Stimulated activated CD8-positive, alpha-beta memory T cell treated with anti-CD3 and anti-CD28 coated beads, Interleukin-15, amount 100 ng/mL, for 1 hour (primary cell): ENCODE data around the gene POLE2.
A peak's percentile ranks its signal among the peaks of the same experiment; 100 is the strongest.
"Not testable (repeated sequence)": the region's sequence is repeated elsewhere in the genome, so short reads cannot be mapped to it uniquely, and the experiment has no call there.

Experiments used
- DNase-seq: peaks from one replicate; pipeline ENCODE4 v3.0.0-alpha.2; 2020; ENCODE audit warnings: low read depth

Gene POLE2

DNA sequence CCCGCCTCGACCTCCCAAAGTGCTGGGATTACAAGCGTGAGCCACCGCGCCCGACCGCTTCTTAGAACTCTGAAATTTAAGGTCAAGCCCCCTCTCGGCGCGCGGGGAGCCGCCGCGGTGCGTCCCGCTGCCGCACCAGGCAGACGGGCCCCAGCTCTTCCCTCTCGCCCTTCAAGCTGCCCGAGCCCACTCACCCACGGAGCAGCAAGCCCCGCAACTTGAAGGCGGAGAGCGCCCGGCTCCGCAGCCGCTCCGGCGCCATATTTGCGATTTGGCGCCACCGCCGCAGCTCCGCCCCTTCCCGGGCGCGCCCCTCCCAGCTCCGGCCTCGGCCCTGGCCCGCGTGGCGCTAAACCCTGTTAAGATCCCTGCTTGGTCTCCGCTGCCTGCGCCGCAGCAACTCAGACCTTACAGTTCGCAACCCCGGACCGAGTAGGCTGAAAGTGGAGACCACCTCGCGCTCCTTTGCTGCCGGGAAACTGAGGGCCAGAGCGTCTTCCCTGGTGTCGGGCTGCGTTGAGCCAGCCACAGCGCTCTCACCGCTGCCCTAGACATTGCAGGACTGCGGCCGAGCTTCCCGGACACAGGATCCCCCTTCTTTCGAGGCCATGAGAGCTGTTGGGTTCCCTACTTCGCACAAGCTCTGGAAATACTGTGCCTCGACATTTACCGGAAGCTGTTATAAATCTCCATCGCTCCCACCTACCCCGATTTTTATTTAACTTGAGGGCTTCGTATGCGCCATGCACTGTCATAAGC, at the start of gene POLE2:
POLE2 (minus strand) TSS at position 273 of the 759 bp plus-strand sequence; CDS start at position 262, 11 bp downstream.
- peak; percentile 53 for DNase-seq

DNA sequence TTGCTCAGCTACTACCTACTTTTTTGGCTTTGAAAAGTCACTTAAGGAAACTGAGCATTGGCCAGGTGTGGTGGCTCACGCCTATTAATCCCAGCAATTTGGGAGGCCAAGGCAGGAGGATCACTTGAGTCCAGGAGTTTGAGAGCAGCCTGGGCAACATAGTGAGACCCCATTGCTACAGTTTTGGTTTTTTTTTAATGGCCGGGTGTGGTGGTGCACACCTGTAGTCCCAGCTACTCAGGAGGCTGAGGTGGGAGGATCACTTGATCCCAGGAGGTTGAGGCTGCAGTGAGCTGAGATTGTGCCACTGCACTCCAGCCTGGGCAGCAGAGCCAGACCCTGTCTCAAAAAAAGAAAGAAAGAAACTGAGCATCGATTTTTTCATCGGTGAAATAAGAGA, 47.7 kb upstream of the POLE2 start:
- DNase-seq = not testable (repeated sequence)

DNA sequence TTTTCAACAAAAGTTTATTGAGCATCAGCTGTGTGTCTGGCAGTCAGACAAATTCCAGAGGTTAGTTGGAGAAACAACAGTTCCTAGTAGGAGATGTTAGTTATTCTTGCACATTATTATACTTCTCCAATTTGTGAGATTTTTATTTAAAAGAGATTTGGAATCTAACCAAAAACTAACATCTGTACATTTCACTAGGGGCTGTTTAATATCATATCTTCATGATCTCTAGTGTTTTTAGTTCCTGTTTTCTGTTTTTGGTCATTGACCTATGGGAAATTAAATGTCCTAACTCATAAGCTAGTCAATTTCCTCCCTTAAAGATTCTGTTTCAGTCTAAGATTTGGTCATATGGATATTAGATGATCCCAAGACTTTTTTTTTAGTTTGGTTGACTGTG, 45.8 kb upstream of the POLE2 start:
- DNase-seq = no peak

GRCh38 chr14:49732896-49733295, 44.9 kb upstream of the POLE2 start:
- DNase-seq = no peak

GRCh38 chr14:49727171-49727570, 39.2 kb upstream of the POLE2 start:
- no peak for DNase-seq

DNA sequence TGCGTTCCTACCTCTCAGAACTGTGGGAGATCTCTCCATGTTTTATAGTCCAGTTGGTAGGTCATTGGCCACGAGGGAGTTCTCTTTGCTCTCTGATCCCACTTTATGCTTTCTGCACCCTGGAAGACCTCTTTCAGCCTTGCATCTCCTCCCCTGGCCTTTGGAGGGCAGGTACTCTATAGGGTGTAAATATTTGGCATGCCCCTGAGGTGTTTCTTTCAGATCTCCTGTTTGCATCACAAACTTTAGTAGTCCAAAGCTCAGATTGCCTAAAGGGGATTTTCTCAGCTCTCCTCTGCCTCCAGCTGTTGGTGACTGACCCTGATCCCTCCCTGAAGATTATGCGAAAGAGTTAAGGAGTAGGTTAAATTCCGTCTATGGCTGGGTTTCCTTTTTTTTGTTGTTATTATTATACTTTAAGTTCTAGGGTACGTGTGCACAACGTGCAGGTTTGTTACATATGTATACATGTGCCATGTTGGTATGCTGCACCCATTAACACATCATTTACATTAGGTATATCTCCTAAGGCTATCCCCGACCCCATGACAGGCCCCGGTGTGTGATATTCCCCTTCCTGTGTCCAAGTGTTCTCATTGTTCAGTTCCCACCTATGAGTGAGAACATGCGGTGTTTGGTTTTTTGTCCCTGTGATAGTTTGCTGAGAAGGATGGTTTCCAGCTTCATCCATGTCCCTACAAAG, 33.9 kb upstream of the POLE2 start:
- DNase-seq = not testable (repeated sequence)

GRCh38 chr14:49720744-49721143, 32.7 kb upstream of the POLE2 start:
- no peak for DNase-seq

DNA sequence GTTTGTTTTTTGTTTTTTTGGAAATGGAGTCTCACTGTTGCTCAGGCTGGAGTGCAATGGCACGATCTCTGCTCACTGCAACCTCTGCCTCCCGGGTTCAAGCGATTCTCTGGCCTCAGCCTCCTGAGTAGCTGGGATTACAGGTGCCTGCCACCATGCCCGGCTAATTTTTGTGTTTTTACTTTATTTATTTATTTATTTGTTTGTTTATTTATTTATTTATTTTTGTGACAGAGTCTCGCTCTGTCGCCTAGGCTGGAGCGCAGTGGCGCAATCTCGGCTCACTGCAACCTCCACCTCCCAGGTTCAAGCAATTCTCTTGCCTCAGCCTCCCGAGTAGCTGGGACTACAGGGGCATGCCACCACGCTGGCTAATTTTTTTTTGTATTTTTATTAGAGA, 23.0 kb upstream of the POLE2 start:
- not testable (repeated sequence) for DNase-seq

GRCh38 chr14:49704471-49704870, 16.5 kb upstream of the POLE2 start:
- DNase-seq = not testable (repeated sequence)

DNA sequence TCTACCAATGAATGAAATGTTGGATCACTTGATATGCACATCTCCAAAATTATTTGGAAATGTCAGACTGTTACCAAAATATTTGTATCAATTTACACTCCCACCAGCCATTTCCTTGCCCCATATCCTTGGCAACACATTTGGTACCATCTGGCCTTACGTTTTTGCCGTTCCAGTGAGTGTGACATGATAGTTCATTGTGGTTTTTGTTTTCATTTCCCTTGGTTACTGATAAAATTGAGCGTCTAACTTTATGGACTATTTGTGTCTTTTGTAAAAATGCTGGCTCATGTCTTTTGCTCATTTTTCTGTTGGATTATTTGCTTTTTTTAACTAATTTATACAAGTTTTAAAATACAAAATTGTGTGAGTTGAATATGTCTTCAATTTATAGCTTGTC, 16.0 kb upstream of the POLE2 start:
- DNase-seq = no peak

- no peak for DNase-seq
Measured at GRCh38 chr14:49702725-49703124, 14.7 kb upstream of the POLE2 start.

- DNase-seq = not testable (repeated sequence)
Measured at GRCh38 chr14:49693735-49694124, 5.7 kb upstream of the POLE2 start.

GRCh38 chr14:49692811-49693734, 5.1 kb upstream of the POLE2 start, which contains the start of gene KLHDC1:
Gene KLHDC1 (plus strand): TSS chr14:49693120. CDS start chr14:49693195, 75 bp downstream.
- peak; percentile 53 for DNase-seq

DNA sequence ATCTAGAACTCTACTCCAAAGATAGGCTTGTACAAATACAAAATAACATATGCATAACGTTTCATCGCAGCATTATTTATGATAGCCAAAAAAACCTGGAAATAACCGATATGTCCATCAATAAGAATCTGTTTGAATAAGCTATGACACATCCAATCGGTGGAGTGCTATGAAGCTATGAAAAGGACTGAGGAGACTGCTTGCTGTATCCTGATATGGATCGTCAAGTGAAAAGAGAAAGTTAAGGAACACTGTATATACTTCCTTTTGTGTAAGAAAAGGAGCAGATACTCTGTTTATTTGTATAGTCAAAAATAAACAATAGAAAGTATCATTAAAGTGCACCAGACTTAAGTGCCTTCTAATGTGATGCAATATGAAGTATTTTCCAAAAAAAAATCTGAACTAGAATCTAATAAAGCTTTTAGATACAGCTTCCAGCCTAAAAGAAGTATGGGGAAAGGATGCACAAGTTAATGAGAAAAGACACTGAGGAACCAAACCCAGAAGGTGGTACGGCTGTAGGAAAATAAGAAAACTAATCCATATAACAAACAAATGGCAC, 4.3 kb upstream of the POLE2 start:
- no peak for DNase-seq

- no peak for DNase-seq
Measured at GRCh38 chr14:49691031-49691430, 3.0 kb upstream of the POLE2 start.

- DNase-seq = no peak
Measured at GRCh38 chr14:49688701-49689030, 652 bp upstream of the POLE2 start.

DNA sequence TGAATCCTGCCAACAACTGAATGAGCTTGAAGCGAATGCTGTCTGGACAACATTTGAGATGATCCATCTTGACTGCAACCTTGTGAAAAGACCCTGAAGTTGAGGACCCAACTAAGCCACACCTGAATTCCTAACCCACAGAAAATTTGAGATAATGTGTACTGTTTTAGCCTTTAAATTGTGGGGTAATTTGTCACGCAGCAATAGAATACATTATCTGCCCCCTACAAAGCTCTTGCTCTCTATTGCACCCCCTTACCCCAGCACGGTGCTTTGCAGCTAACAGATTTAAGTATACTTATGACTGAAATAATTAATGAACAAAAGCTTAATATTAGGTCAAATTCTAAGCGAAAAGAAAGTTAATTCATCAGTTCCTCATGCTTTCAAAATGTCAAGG, 1.6 kb downstream of the POLE2 start:
- DNase-seq = no peak

- no peak for DNase-seq
Measured at GRCh38 chr14:49679271-49679670, 8.7 kb downstream of the POLE2 start.

GRCh38 chr14:49677643-49678042, 10.4 kb downstream of the POLE2 start:
- DNase-seq = no peak

DNA sequence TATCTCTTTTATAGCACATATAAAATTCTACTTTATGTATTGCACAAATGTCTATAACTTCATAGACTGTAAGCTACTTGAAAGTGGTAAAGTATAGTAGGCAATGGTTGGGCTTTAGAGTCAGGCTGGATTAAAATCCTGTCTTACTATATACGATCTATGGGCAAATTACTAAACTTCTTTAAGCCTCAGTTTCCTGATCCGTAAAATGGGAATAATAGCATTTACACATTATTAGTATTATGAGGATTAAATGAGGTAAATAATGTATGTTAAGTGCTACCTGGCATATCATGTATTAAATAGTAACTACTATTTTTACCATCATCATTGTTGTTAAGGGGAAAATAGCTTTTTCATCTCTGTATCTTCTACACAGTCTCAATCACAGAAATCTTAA, 14.4 kb downstream of the POLE2 start:
- DNase-seq = no peak

DNA sequence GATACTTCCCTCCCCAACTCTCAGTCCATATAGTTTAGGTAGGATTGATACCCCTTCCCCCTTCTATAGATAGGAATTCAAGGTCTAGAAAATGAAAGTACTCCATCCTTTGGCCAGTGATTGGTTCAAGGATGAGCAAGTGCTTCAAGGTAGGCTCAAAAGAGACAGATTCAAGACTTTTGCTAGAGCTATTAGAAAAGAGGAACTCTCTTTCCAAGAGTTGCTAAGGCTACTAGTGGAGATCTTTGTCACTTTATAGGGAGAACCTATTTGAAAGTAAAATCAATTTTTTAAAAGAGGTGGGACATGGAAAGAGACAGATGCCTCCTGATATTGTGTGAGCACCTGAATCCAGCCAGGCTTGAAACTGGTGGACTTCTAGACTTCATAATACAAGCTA, 17.5 kb downstream of the POLE2 start:
- no peak for DNase-seq
